Neutrophil (primary cell): Measurements from ENCODE around the gene LCN12.

Experiments
- H3K27ac ChIP-seq: fragments of 200-600 bp; sonication (generic); 2 replicates; pipeline ENCODE4 v1.5.1; 2016; ENCODE audit warnings: mild to moderate bottlenecking, moderate library complexity
- H3K27me3 ChIP-seq: fragments of 200-600 bp; sonication (generic); 2 replicates; pipeline ENCODE4 v1.6.0; 2016; ENCODE audit warnings: mild to moderate bottlenecking
- H3K36me3 ChIP-seq: fragments of 200-600 bp; sonication (generic); 2 replicates; pipeline ENCODE4 v1.5.1; 2017
- H3K4me1 ChIP-seq, 2 experiments: fragments of 200-600 bp in 1 of 2; sonication (generic) in 1 of 2; 1 replicate in 1 of 2; 2 replicates in 1 of 2; pipeline versions ENCODE4 v1.5.1 to v1.6.1; 2013 to 2016; ENCODE audit warnings: low read depth in 1 of 2, low read length in 1 of 2, mild to moderate bottlenecking in 1 of 2, moderate library complexity in 1 of 2; ENCODE audit not compliant: control insufficient read depth in 1 of 2, insufficient read depth in 1 of 2
- H3K4me3 ChIP-seq, 2 experiments: fragments of 200-600 bp in 1 of 2; sonication (generic) in 1 of 2; 1 replicate in 1 of 2; 2 replicates in 1 of 2; pipeline ENCODE4 v1.5.1; 2013 to 2016; ENCODE audit warnings: low read depth in 1 of 2, low read length in 1 of 2, mild to moderate bottlenecking in 1 of 2, moderate library complexity in 1 of 2
- H3K9me3 ChIP-seq: fragments of 200-600 bp; sonication (generic); 2 replicates; pipeline ENCODE4 v1.5.1; 2016
- TF ChIP-seq, protein P1 (sequence below): fragments of 200-600 bp; sonication (generic); IDR thresholded peaks from 2 replicates; pipeline ENCODE4 v1.5.1; 2016; ENCODE audit warnings: antibody characterized with exemption

The LCN12 gene

DNA sequence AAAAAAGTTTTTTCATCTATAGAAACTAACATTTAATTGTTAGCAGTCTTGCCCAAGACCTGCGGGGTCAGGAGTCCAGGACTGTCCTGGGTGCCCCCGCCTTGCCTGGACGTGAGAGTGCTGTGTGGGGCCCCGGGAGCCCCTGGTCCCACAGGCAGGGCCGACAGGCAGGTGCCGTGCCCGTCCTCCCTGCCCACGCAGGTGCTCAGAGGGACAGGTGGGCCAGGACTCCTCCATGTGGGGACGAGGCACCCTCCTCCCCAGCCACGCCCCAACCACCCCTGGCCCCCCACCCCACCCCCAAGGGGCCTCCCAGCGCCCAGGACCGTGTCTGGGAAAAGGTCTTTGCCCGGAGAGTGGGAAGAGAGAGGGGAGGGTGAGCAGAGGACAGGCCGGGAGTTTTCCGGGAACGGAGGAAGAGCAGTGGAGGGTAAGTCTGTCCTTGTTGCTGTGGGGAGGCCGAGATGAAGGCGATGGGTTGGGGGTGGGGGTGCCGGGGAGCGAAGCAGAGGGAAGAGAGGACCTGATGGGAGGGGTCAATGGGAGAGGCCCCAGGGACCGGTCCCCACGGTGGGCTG lies 2.7 kb upstream of the LCN12 start:
- peak overlapping the region; percentile 59 for H3K27ac ChIP-seq
- peak overlapping the region; percentile 69 to 93 for H3K4me3 ChIP-seq
- H3K27me3 ChIP-seq, result no peaks in the 10 kb centered on the region
- TF ChIP-seq, protein P1, sequence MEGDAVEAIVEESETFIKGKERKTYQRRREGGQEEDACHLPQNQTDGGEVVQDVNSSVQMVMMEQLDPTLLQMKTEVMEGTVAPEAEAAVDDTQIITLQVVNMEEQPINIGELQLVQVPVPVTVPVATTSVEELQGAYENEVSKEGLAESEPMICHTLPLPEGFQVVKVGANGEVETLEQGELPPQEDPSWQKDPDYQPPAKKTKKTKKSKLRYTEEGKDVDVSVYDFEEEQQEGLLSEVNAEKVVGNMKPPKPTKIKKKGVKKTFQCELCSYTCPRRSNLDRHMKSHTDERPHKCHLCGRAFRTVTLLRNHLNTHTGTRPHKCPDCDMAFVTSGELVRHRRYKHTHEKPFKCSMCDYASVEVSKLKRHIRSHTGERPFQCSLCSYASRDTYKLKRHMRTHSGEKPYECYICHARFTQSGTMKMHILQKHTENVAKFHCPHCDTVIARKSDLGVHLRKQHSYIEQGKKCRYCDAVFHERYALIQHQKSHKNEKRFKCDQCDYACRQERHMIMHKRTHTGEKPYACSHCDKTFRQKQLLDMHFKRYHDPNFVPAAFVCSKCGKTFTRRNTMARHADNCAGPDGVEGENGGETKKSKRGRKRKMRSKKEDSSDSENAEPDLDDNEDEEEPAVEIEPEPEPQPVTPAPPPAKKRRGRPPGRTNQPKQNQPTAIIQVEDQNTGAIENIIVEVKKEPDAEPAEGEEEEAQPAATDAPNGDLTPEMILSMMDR, result no peak
- peaks cover 15 to 22% of the 10 kb centered on the region in 2 experiments for H3K4me1 ChIP-seq
- no peaks in the 10 kb centered on the region for H3K9me3 ChIP-seq
- no peaks in the 10 kb centered on the region for H3K36me3 ChIP-seq

GRCh38 chr9:136949817-136950655 lies 2.0 kb upstream of the LCN12 start:
- Histone ChIP-seq H3K27ac (peak overlapping the region; percentile 59), H3K27me3 (no peaks in the 10 kb centered on the region), H3K4me1 (peaks cover 12 to 18% of the 10 kb centered on the region in 2 experiments), H3K36me3 (no peaks in the 10 kb centered on the region), H3K4me3 (peak overlapping the region; percentile 69 to 93), H3K9me3 (no peaks in the 10 kb centered on the region)
- TF ChIP-seq, protein P1, result peak; percentile 55

DNA sequence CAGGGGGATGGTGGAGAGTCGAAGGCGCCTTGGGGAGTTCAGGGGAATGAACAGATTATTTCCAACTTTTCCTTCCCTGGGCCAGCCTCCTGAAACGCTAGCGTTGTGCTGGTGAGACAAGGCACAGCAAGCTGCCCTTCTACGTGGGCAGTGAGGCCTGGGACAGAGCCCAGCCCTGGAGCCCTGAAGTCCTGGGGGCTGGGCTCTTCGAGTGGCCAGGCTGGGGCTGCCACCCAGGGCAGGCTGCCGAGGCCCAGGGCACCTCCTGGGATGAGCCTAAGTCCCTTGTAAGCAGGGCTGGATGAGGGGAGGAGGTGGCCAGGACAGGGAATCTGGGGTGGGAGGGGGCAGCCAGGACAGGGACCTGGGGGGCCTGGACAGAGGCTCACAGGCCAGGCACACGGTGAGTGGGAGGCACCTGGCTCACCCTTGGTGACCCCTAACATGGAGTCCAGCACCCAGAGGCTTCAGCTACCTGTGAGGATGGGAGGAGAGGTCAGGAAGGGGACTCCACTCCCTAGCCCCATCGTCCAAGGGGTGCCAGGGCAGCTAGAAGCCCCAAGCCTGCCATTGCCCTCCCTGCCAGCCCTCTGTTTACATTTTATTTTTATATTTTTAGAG lies 1.3 kb upstream of the LCN12 start:
- Histone ChIP-seq H3K4me1 (peaks cover 11 to 16% of the 10 kb centered on the region in 2 experiments), H3K27ac (no peak overlapping the region), H3K36me3 (no peaks in the 10 kb centered on the region), H3K27me3 (no peaks in the 10 kb centered on the region), H3K4me3 (peak overlapping the region; percentile 69 to 93), H3K9me3 (no peaks in the 10 kb centered on the region)
- TF ChIP-seq, protein P1, result no peak

GRCh38 chr9:136952321-136952850 lies 313 bp downstream of the LCN12 start:
- no peaks in the 10 kb centered on the region for H3K36me3 ChIP-seq
- no peak overlapping the region for H3K27ac ChIP-seq
- H3K9me3 ChIP-seq, result no peaks in the 10 kb centered on the region
- H3K4me3 ChIP-seq, result no peak overlapping the region
- TF ChIP-seq, protein P1, result no peak
- peaks cover 11 to 16% of the 10 kb centered on the region in 2 experiments for H3K4me1 ChIP-seq
- H3K27me3 ChIP-seq, result no peaks in the 10 kb centered on the region

DNA sequence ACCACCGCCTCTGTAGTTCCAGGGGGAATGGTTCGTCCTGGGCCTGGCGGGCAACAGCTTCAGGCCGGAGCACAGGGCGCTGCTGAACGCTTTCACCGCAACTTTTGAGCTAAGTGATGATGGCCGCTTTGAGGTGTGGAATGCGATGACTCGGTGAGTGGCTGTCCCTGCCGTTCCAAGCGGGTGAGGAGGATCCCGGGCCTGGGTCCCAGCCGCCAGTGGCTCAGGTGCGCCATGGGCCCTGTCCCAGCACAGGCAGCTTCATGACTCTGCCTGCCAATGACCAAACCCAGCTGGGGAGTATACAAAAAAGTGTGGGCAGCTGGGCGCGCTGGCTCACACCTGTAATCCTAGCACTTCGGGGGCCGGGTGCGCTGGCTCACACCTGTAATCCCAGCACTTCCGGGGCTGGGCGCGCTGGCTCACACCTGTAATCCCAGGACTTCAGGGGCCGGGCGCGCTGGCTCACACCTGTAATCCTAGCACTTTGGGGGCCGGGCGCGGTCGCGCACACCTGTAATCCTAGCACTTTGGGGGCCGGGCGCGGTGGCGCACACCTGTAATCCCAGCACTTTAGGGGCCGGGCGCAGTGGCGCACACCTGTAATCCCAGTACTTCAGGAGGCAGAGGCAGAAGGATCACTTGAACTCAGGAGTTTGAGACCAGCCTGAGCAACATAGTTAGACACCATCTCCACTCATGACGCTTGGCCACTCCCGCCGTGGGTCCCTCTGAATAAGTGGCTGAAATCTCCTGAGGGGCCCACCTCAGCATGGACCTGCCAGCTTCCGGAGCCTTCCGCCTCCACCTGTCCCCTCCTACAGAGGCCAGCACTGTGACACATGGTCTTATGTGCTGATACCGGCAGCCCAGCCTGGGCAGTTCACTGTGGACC lies 1.1 kb downstream of the LCN12 start:
- Histone ChIP-seq H3K9me3 (no peaks in the 10 kb centered on the region), H3K27ac (no peak overlapping the region), H3K4me1 (peaks cover 11 to 16% of the 10 kb centered on the region in 2 experiments), H3K4me3 (no peak overlapping the region), H3K27me3 (no peaks in the 10 kb centered on the region), H3K36me3 (no peaks in the 10 kb centered on the region)
- TF ChIP-seq, protein P1, result no peak
